ENCODE results near the gene AGRN.
"Not testable (repeated sequence)": the region's sequence is repeated elsewhere in the genome, so short reads cannot be mapped to it uniquely, and the experiment has no call there.

AGRN gene

GRCh38 chr1:1051127-1051810, 31.3 kb downstream of the AGRN start:
- no peak for DNase-seq (ENCODE audit: low read depth in 3 of 3)

GRCh38 chr1:1052003-1052840, 32.3 kb downstream of the AGRN start:
- DNase-seq (ENCODE audit: low read depth in 3 of 3) = no peak

- no peak for DNase-seq (ENCODE audit: low read depth in 3 of 3)
Observed at GRCh38 chr1:1053022-1053421, 33.1 kb downstream of the AGRN start.

GRCh38 chr1:1053682-1054081, 33.8 kb downstream of the AGRN start:
- DNase-seq (ENCODE audit: low read depth in 3 of 3) = no peak

- no peak for DNase-seq (ENCODE audit: low read depth in 3 of 3)
Observed at GRCh38 chr1:1054099-1054700, 34.3 kb downstream of the AGRN start.

GRCh38 chr1:1054971-1055370, 35.1 kb downstream of the AGRN start:
- DNase-seq (ENCODE audit: low read depth in 3 of 3) = no peak

- no peak for DNase-seq (ENCODE audit: low read depth in 3 of 3)
Observed at GRCh38 chr1:1055841-1056736, 36.2 kb downstream of the AGRN start.

GRCh38 chr1:1057769-1058087, 37.8 kb downstream of the AGRN start:
- not testable (repeated sequence) for DNase-seq (ENCODE audit: low read depth in 3 of 3)

GRCh38 chr1:1058088-1058905, 38.4 kb downstream of the AGRN start:
- DNase-seq (ENCODE audit: low read depth in 3 of 3) = no peak

GRCh38 chr1:1058921-1059493, 39.1 kb downstream of the AGRN start:
- no peak for DNase-seq (ENCODE audit: low read depth in 3 of 3)

GRCh38 chr1:1059494-1060280, 39.8 kb downstream of the AGRN start:
- DNase-seq (ENCODE audit: low read depth in 3 of 3) = peak; percentile 85 to 94 (median 88)

GRCh38 chr1:1060281-1061000, 40.5 kb downstream of the AGRN start:
- DNase-seq (ENCODE audit: low read depth in 3 of 3) = no peak

- no peak for DNase-seq (ENCODE audit: low read depth in 3 of 3)
Observed at GRCh38 chr1:1061682-1062345, 41.9 kb downstream of the AGRN start.

- no peak for DNase-seq (ENCODE audit: low read depth in 3 of 3)
Observed at GRCh38 chr1:1062348-1063163, 42.6 kb downstream of the AGRN start.

GRCh38 chr1:1063261-1063944, 43.5 kb downstream of the AGRN start:
- no peak for DNase-seq (ENCODE audit: low read depth in 3 of 3)

- DNase-seq (ENCODE audit: low read depth in 3 of 3) = peak; percentile 76 to 86 (median 85)
Observed at GRCh38 chr1:1063945-1064831, 44.3 kb downstream of the AGRN start.
